ENCODE data around the gene ZBTB9.
"Not testable (repeated sequence)": the region's sequence is repeated elsewhere in the genome, so short reads cannot be mapped to it uniquely, and the experiment has no call there.

The ZBTB9 gene

GRCh38 chr6:33466075-33466735 is 11.8 kb downstream of the ZBTB9 start:
- DNase-seq (ENCODE audit: low read depth in 3 of 3): no peak

GRCh38 chr6:33467091-33467490 is 12.7 kb downstream of the ZBTB9 start:
- no peak for DNase-seq (ENCODE audit: low read depth in 3 of 3)

GRCh38 chr6:33469661-33470060 is 15.3 kb downstream of the ZBTB9 start:
- no peak for DNase-seq (ENCODE audit: low read depth in 3 of 3)

GRCh38 chr6:33477864-33478263 is 23.5 kb downstream of the ZBTB9 start:
- DNase-seq (ENCODE audit: low read depth in 3 of 3): no peak

GRCh38 chr6:33481192-33481591 is 26.8 kb downstream of the ZBTB9 start:
- no peak for DNase-seq (ENCODE audit: low read depth in 3 of 3)

- DNase-seq (ENCODE audit: low read depth in 3 of 3): not testable (repeated sequence)
Measured at GRCh38 chr6:33482620-33483019, 28.2 kb downstream of the ZBTB9 start.

GRCh38 chr6:33483678-33484077 is 29.3 kb downstream of the ZBTB9 start:
- no peak for DNase-seq (ENCODE audit: low read depth in 3 of 3)

GRCh38 chr6:33484673-33485262 is 30.4 kb downstream of the ZBTB9 start:
- not testable (repeated sequence) for DNase-seq (ENCODE audit: low read depth in 3 of 3)

GRCh38 chr6:33485680-33486079 is 31.3 kb downstream of the ZBTB9 start:
- DNase-seq (ENCODE audit: low read depth in 3 of 3): not testable (repeated sequence)

GRCh38 chr6:33488339-33488738 is 34.0 kb downstream of the ZBTB9 start:
- DNase-seq (ENCODE audit: low read depth in 3 of 3): no peak

- no peak for DNase-seq (ENCODE audit: low read depth in 3 of 3)
Measured at GRCh38 chr6:33490198-33490597, 35.8 kb downstream of the ZBTB9 start.

GRCh38 chr6:33490621-33491020 is 36.2 kb downstream of the ZBTB9 start:
- DNase-seq (ENCODE audit: low read depth in 3 of 3): no peak

- no peak for DNase-seq (ENCODE audit: low read depth in 3 of 3)
Measured at GRCh38 chr6:33492093-33492492, 37.7 kb downstream of the ZBTB9 start.

GRCh38 chr6:33497157-33497556 is 42.8 kb downstream of the ZBTB9 start:
- DNase-seq (ENCODE audit: low read depth in 3 of 3): no peak

- DNase-seq (ENCODE audit: low read depth in 3 of 3): no peak
Measured at GRCh38 chr6:33502486-33502885, 48.1 kb downstream of the ZBTB9 start.

GRCh38 chr6:33504486-33504885 is 50.1 kb downstream of the ZBTB9 start:
- DNase-seq (ENCODE audit: low read depth in 3 of 3): no peak

- no peak for DNase-seq (ENCODE audit: low read depth in 3 of 3)
Measured at GRCh38 chr6:33505548-33506370, 51.4 kb downstream of the ZBTB9 start.
